NCI-H1694 treated with DMSO at 0.1 percent for 48 hours (cell line): ENCODE data around the gene STOM.

Source experiments
- DNase-seq: peaks from one replicate; lab custom pipeline; 2025; lab: John Stamatoyannopoulos, UW

Gene STOM

DNA sequence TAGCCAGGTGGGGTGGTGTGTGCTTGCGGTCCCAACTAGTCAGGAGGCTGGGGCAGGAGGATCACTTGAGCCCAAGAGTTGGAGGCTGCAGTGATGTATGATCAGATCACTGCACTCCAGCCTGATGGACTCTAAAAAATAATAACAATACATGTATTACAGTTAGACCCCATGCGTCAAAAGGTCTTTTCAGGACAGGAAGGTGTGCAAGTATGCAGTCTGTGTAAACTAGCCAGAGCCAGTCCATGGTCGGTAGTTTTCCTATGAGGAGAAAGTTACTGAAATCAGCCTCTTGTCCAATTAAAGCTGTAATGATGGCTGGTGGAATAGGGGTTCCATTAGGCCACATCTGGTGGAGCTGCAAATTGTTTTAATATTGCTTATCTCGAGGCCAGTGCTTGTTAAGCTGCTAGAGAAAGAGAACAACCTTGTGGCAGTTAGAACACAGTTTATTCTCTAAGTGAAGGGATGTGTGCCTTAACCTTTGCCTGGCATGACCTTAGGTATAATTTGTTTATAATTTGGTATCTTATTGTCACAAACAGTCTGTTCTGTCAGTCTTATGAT, 1.5 kb upstream of the STOM start:
- DNase-seq, result no peak

- DNase-seq, result no peak
Observed at GRCh38 chr9:121368745-121369144, 1.3 kb downstream of the STOM start.

DNA sequence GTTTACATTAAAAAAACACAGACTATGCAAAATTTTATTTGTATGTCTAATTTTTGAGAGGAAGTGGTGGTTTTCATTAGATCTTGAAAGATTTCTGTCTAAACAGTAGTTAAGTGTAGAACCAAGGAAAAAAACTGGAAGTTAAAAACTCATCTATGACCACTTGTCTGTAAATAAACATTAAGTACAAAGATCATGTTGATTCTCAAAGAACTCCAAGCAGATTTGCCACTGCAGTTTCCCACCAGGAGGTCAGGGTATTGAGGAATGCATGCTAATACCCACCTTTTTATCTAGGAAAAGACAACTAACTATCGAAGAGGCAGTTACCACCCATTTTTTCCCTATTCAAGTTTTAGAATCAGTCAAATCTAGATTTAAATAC, 1.9 kb downstream of the STOM start:
- no peak for DNase-seq

GRCh38 chr9:121367306-121368137, 2.5 kb downstream of the STOM start:
- no peak for DNase-seq

DNA sequence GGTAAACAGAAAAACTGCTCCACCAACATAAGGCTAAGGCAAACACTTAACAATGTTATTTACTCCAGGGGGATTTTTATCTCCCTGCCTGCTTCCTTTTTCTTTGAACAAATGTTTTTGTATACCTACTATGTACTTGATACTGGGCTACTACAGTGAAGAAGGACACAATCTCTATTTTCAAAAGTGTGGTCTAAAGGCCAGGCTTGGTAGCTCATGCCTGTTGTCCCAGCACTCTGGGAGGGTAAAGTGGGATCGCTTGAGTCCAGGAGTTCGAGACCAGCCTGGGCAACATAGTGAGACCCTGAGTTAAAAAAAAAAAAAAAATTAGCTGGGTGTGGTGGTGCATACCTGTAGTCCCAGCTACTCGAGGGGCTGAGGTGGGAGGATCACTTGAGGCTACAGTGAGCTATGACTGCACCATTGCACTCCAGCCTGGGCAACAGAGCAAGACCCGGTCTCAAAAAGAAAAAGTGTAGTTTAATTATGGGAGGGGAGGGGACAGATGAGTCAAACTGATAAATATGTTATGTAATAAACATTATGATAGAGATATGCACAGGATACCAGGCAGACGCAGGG, 3.3 kb downstream of the STOM start:
- DNase-seq, result no peak

DNA sequence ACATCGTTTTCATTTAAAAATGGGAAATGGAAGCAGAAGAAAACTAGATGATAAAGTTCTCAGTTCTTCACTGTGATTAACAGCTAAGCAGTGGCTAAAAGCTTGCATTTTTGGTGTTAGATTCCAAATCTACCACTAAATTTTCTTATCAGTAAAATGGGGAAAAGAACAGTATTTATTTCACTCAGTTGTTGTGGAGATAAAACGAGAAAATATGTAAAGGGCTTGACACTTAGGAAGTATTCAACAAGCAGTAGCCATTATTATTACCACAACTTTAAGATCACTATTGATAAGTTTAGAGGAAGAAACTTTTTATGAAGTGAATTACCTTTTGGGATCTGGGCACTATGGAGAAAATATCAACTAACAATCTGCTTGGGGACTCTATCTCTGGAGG, 4.5 kb downstream of the STOM start:
- no peak for DNase-seq

- DNase-seq, result no peak
Observed at GRCh38 chr9:121364886-121365285, 5.2 kb downstream of the STOM start.

DNA sequence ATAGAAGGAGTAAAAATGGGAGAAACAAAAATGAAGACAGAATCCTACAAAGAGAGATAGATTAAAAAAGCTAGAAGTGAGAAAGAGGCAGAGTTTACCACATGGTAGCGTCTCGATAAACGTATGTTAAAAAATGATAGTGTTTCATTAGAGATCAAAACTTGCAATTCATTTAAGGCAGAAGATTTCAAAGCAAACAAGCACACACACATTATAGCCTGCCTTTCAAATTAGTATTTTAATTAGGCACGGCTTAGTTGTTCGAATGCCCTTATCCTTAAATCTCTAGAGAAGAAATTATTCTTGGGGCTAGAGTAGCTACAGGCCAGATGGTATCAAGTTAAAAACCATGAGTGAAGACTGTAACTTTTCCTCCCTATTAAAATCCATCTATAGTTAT, 6.0 kb downstream of the STOM start:
- DNase-seq, result no peak

GRCh38 chr9:121363622-121363961, 6.5 kb downstream of the STOM start:
- DNase-seq, result no peak

DNA sequence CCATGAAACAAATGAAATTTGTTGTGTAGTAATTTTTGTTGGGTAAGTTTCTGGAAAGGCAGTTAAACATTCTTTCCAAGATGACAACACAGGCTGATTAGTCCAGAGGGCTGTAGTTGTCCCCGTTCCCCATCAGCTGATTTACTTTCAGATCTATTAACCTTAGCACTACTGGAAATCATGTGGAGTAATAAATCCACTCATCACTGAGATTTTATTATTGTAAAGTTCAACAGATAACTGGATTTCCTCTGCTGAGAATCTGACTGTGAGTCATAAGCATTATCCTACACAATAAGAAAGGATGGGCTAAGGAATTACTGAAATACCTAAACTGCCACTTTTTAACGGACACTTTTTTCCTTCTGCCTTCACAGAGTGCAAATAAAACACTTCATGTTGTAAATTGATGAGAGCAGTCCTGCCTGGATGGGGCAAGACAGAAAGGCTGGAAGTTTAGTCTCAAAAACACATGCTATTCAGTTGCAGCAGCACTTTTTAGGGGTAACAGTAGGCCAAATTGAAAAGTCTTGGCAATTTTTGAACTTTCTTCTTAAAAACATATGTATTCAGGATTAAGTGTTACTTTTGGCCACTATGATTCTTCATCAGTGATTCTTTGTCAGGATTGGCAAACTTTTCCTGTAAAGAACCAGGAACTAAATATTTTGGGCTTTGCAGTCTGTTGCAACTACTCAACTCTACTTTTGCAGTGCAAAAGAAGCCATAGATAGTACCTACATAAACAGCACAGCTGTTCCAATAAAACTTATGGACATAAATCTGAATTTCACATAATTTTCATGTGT, 7.0 kb downstream of the STOM start:
- DNase-seq, result no peak

- no peak for DNase-seq
Observed at GRCh38 chr9:121360601-121361374, 9.3 kb downstream of the STOM start.

DNA sequence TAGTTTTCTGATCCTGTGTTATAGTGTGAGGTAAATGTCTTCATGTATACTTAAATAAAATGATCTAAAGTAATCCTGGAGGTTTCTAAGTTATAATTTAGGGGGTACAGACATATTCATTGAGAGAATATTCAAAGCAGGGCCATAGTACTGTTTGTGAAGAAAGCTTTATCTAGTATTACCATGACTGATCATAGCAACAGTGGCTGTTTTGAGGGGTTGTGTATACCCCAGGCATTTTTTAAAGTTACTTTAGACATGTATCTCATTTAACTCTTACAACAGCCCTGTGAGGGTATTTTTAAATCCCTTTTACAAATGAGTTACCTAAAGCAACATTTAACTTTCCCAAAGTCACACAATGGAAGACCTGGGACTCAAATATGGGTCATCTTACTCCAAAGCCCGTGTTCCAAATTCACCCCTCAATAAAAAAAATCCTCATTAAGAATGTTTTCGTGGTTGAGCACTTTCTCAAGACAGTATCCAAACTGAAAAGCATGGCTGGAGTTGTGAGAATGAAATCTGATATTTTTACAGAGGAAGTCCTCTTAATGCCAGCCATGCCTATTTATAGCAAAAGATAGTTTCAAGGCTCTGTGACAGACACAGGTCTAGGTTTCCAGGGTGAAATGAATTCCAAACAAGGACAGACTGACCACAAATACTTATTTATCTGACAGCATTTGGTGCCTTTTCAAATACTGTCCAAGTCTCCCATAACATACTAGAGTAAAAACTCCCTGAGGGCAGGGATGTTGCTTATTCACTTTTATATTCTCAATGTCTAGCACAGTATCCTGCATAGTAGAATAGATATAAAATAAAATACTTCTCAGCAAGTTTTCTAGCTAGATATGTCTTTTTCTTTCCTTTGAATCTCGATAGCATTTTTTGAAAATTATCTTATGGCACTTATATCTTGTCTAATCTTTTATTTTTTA, 10.4 kb downstream of the STOM start:
- no peak for DNase-seq

GRCh38 chr9:121358751-121359150, 11.3 kb downstream of the STOM start:
- DNase-seq, result no peak

- DNase-seq, result no peak
Observed at GRCh38 chr9:121357011-121357410, 13.0 kb downstream of the STOM start.

DNA sequence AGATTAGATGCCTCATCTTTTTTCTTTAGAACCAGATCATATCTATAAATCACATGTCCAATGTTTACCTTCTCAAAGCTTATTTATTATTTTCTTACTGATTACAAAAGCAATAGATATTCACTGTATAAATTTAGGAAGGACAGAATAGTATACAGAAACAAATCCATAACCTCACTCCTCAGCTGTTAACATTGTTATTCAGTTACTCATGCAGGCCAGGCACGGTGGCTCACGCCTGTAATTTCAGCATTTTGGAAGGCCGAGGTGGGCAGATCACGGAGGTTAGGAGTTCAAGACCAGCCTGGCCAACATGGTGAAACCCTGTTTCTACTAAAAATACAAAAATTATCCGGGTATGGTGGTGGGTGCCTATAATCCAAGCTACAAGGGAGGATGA, 15.3 kb downstream of the STOM start:
- no peak for DNase-seq

DNA sequence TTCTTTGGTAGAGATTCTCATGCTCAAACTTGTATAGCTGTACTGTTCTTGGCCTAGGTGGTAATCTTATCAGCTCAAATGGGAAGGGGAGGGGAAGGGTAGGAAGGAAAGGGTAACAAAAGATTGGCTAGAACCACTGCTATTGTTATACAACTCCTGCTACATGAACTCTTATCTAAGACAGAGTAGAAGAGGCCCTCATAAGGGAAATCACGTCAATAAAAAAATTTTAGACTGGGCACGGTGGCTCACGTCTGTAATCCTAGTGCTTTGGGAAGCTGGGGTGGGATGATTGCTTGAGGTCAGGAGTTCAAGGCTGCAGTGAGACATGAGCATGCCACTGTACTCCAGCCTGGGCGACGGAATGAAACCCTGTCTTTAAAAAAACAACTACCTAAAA, 15.9 kb downstream of the STOM start:
- DNase-seq, result no peak

DNA sequence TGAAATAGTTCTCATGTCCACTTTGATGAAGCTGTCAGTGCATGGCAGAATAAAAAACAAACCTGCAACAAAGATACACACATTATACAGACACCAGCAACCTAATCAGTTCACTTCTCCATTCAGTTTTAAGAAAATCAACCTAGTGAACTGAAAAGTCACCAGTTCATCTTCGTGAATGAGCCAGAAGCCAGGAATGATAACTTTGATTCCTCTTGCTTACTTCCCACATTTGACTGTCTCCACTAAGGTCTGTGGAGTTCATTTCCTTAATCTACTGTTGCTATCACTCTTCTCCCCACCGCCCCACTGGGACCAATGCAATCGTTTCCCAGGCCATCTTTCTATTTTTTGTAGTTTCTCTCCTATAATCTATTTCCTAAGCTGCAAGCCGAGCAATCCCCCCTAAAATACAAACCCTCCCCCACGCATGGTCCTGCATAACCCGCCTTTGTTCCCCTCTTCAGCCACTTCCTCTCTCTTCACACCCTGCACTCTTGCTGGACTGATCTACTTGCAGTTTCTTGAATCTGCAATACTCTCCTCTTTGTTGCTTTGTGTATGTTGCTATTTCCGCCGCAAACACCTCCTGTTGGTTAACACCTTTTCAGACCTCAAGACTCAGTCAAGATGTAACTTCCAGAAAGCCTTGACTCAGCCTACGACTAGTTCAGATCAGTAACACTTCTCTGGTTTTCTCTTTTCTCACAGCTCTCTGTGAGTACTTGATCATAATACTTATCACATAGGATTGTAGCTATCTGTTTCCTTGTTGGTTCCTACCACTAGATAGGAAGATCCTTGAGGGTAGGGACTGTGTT, 16.6 kb downstream of the STOM start:
- DNase-seq, result no peak

DNA sequence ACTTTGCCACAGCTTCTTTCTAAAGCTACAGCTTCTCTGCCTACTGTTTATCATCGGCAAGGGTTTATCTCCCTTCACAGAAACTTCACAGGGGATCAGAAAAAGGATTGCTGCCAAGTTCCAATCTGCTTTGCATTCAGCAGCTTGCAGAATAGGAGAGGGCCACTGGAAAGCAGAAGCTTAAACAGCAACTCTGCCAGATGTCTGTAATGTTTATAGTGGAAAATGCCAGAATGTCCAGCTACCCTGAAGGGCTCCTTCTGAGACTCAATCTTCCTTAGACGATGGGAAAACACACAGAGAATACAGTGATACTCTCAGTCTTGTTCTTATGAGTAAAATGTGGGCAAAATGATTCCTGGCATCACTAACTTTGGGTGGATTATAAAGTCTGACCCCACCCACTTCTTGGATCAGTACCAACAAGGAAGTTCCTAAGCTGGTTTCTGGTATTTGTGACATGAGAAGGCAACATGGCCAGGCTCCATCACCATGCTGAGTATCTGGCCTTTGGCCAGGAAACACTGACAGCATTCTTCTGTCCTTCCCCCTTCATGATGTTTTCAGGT, 19.0 kb downstream of the STOM start:
- peak; percentile 49 for DNase-seq

- no peak for DNase-seq
Observed at GRCh38 chr9:121350036-121350435, 20.0 kb downstream of the STOM start.

GRCh38 chr9:121349009-121349408, 21.0 kb downstream of the STOM start:
- DNase-seq, result no peak
